NB4 (cell line): ENCODE measurements around the gene MALRD1.

Experiments used
- DNase-seq: peaks from one replicate; pipeline ENCODE4 v3.0.0; 2010; ENCODE audit warnings: low read depth
- H3K4me3 ChIP-seq: one replicate; pipeline ENCODE4 v1.5.1; 2011; ENCODE audit warnings: mild to moderate bottlenecking, low read depth, low read length, moderate library complexity
- CTCF ChIP-seq: IDR thresholded peaks from one replicate; pipeline ENCODE4 v1.5.1; 2012; ENCODE audit warnings: low read depth, low read length
- MYC ChIP-seq: IDR thresholded peaks from 2 replicates; pipeline ENCODE4 v1.6.1; 2011; ENCODE audit warnings: low read depth, low read length
- POLR2A ChIP-seq: IDR thresholded peaks from 2 replicates; pipeline ENCODE4 v1.6.1; 2011; ENCODE audit warnings: mild to moderate bottlenecking; ENCODE audit not compliant: insufficient read length; ENCODE audit errors: extremely low read depth
- TF ChIP-seq, protein P1 (sequence below): IDR thresholded peaks from 2 replicates; pipeline ENCODE4 v1.6.1; 2011; ENCODE audit warnings: low read depth, low read length

Gene MALRD1

GRCh38 chr10:19652750-19653149 is 604.1 kb downstream of the MALRD1 start:
- DNase-seq, result no peak
- no peak overlapping the region for H3K4me3 ChIP-seq
- TF ChIP-seq MYC (no peak), POLR2A (no peak), CTCF (no peak)
- TF ChIP-seq, protein P1, sequence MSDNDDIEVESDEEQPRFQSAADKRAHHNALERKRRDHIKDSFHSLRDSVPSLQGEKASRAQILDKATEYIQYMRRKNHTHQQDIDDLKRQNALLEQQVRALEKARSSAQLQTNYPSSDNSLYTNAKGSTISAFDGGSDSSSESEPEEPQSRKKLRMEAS, result no peak

DNA sequence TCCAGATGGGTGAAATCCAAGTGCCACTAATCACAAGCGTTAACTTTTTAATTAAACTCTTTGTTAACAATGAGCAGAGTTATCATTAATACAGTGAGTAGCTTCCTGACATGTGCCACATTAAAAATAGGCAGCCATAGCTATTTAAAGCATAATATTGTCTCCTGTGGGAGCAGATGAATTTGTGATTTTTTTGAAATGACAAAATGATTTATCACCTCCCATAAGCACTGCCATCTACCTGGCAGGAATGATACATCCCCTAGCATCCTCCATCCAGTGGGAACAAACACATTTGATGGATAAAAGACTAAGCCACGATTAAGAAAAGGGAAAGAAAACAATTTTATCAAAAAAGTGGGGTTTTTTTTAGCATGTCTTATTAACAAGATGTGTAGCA is 605.3 kb downstream of the MALRD1 start:
- no peak for DNase-seq
- H3K4me3 ChIP-seq, result no peak overlapping the region
- TF ChIP-seq, protein P1, result no peak

DNA sequence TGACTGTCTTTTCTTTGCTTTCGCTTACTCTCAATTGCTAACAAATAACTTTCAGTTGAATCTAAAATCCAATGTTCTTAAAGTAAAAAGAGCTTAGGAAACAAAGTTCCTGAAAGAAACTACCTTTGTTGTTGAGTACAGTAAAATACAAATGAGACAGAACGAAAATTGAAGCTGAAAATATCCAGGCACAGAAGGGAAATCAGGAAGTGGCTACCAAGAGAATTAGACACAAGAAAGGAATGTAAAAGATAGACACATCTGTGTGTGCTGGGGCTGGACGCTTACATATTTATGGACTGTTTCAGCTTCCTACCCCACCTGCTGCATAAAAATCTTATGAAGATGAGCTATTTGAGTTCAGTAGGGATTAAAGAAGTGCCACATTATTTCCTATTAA is 606.0 kb downstream of the MALRD1 start:
- no peak overlapping the region for H3K4me3 ChIP-seq
- no peak for DNase-seq

DNA sequence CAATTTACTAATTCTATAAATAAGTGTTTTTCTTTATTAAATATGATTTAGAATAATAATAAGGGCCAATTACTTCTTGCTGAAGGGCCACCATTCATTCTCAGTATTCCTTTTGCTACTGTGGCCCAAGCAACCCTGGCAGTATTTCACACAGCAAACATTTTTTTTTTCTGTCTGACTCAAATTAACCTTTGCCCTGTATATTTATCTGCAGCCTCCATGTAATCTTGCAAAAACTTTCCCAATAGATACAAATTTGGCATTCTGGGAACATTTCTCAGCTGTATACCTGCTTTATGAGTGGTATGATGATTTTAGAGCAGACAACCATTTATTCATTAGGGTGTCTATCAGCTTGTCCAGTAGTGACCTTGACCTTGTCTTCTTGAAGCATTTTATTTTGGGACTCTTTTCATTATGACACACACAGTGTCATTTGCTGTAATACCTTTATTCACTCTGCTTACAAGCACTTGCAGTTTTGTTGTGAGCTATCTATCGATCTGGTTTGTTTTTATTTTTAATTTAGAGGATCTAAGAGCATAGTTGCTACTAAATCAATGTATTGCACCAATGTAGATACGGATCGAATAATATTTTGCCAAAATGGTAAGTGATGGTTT is 607.9 kb downstream of the MALRD1 start:
- H3K4me3 ChIP-seq, result no peak overlapping the region
- TF ChIP-seq, protein P1, result no peak
- TF ChIP-seq MYC (no peak), CTCF (no peak), POLR2A (no peak)
- DNase-seq, result no peak

More for the DNA sequence above, 606.0 kb downstream of the MALRD1 start:
- TF ChIP-seq POLR2A (no peak), MYC (no peak), CTCF (no peak)
- TF ChIP-seq, protein P1, result no peak

DNA sequence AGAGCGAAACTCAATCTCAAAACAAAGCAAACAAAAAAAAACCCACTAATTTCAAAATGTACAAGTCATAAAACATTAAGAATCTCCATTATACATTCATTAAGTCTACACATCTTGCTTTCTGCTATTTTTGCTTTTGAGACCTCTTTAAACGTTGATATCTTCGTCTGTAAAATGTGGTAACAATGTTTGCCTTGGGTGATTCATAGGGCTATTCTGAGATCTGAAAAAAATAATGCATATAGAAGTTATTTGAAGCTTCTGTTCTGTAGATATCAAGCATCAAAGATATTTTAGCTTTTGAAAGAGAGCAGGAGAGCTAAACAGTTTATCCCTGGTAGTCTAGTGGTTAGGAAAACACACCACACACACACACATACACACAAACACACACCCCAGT is 609.5 kb downstream of the MALRD1 start:
- H3K4me3 ChIP-seq, result no peak overlapping the region
- no peak for DNase-seq
- TF ChIP-seq POLR2A, result no peak
- no peak for TF ChIP-seq CTCF
- TF ChIP-seq MYC, result no peak
- TF ChIP-seq, protein P1, result no peak

DNA sequence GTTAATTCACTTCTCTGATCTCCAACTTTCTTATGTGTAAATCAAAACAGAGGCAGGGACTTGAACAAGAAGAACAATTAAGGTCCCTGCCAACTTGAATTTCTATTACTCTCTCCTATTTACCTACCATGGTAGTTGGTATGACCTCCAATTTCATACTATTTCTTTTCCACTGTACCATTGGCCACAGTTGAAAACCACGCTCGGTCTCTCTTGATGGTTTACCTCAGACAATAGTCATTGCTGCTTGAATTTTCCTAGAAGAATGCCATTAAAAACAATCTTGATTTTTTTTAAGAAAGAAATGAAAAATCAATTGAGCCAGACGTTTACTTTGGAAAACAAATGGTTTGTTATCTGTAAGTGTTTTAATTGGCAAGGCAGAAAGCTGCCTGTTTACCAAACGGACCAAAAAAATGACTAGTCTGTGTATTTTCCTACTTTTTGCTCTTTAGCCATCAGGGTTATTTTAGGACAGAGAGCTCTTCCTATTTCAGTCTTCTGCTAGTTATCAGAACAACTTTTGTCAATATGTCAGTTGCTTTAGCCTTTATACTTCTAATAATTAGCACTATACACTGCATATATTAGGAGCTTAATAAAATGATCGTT is 610.1 kb downstream of the MALRD1 start:
- no peak for TF ChIP-seq MYC
- no peak for TF ChIP-seq CTCF
- DNase-seq, result no peak
- no peak overlapping the region for H3K4me3 ChIP-seq
